Thyroid gland (tissue), 4 donors: Measurements from ENCODE around the gene KTN1.

Experiments used
- POLR2A ChIP-seq, 2 donors: fragments of 450-650 bp; IDR thresholded peaks; one replicate each; pipeline ENCODE4 v1.6.1; 2017; ENCODE audit warnings: antibody characterized with exemption in 2 of 2, mild to moderate bottlenecking in 2 of 2, moderate library complexity in 1 of 2
- TF ChIP-seq, protein P1 (sequence below), 6 experiments: fragments of 200-600 bp in 3 of 6; fragments of 450-650 bp in 3 of 6; sonication (generic) in 3 of 6; IDR thresholded peaks; one replicate each; pipeline ENCODE4 v1.5.1; 2016 to 2019; ENCODE audit warnings: antibody characterized with exemption in 6 of 6, mild to moderate bottlenecking in 2 of 6, inconsistent platforms in 1 of 6, moderate library complexity in 1 of 6

DNA sequence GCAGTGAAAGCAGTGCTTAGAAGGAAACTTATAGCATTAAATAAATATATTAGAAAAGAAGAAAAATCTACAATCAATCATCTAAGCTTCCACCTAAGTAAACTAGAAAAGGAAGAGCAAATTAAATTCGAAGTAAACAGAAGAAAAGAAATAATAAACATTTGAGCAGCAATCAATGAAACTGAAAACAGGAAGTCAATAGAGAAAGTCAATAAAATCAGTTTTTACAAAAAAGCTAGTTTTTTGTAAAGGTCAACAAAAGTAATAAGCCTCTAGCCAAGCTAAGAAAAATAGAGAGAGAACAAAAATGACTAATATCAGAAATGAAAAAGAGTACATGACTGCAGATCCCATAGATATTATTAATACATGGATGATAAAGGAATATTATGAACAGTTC, 34.2 kb upstream of the KTN1 start:
- no peak for TF ChIP-seq POLR2A (IDR thresholded peaks at IDR 0.05)
- TF ChIP-seq, protein P1, sequence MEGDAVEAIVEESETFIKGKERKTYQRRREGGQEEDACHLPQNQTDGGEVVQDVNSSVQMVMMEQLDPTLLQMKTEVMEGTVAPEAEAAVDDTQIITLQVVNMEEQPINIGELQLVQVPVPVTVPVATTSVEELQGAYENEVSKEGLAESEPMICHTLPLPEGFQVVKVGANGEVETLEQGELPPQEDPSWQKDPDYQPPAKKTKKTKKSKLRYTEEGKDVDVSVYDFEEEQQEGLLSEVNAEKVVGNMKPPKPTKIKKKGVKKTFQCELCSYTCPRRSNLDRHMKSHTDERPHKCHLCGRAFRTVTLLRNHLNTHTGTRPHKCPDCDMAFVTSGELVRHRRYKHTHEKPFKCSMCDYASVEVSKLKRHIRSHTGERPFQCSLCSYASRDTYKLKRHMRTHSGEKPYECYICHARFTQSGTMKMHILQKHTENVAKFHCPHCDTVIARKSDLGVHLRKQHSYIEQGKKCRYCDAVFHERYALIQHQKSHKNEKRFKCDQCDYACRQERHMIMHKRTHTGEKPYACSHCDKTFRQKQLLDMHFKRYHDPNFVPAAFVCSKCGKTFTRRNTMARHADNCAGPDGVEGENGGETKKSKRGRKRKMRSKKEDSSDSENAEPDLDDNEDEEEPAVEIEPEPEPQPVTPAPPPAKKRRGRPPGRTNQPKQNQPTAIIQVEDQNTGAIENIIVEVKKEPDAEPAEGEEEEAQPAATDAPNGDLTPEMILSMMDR (IDR thresholded peaks at IDR 0.05): no peak
